GM12892 (cell line): Measurements from ENCODE around the gene UBE3D.

Experiments used
- POLR2A ChIP-seq: IDR thresholded peaks from 2 replicates; pipeline ENCODE4 v1.6.1; 2011; ENCODE audit warnings: low read depth, low read length, control low read depth
- TAF1 ChIP-seq: IDR thresholded peaks from 2 replicates; pipeline ENCODE4 v1.6.1; 2011; ENCODE audit warnings: low read depth, mild to moderate bottlenecking, control low read depth, low read length, borderline replicate concordance

DNA sequence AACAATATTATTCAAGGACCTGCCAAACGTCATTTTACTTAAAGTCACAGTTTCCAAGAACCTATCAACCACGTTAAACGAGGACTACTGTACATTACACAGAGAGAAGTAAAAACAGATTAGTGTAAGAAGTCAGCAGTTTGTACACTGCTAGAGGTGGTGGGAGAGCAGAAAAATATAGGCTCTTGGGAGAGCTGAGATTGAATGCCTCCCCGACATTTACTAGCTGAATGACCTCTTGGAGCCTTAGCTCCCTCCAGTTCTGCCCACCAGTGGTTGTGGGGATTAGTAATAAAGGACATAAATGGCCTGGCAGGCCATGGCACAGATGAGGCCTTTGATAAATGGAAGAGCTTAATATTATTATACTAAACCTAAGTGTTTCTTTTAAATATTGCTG lies 161.4 kb downstream of the UBE3D start:
- TF ChIP-seq POLR2A (no peak), TAF1 (no peak)
